ENCODE data around the gene LTBP1. TPM values are rescaled to one million over a fixed set of nuclear protein-coding genes. Genes with fewer than 3 reads are reported as not detected.

LTBP1 gene
- total and polyA plus RNA-seq, 2 experiments from 2014 or later, result 15.7 to 49.8 TPM

DNA sequence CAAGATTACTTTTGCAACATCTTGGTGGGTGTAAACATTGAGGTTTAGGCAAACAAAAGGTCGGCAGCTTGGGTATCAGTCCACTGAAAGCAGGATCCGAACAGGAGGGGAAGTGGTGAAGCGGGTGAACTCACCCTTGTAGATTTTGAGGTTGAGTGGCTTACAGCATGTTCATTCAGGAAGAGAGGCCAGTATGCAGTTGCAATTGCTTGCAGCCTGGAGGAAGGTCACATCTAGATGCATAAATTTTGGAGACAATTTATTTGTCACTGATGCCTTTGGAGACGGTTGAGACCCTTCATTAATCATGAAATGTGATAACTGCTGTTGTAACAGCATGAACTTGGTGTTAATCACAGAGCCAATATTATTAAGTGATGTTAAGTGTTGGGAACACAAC lies 131.1 kb downstream of the LTBP1 start:
- Histone ChIP-seq H3K4me2 (no peak overlapping the region), H3K4me1 (ENCODE audit: insufficient read depth) (no peaks in the 10 kb centered on the region), H3F3A (replicated peaks; ENCODE audit: low read depth) (no peaks in the 10 kb centered on the region), H4K20me1 (replicated peaks; ENCODE audit: insufficient read depth) (no peaks in the 10 kb centered on the region; the same call in 1 of the 2 replicates), H3K4me3 (no peak overlapping the region), H3K9me2 (ENCODE audit: insufficient read depth) (0 out of 2 replicates have a peak, but pooled peaks cover under 1% of the 10 kb centered on the region), H3K79me2 (replicated peaks; ENCODE audit: insufficient read depth) (no peaks in the 10 kb centered on the region), H3K36me3 (ENCODE audit: insufficient read depth) (no peaks in the 10 kb centered on the region; the same call in 1 of the 2 replicates), H2AFZ (no peak overlapping the region), H3K27ac (ENCODE audit: low read depth) (no peak overlapping the region), H3K27me3 (ENCODE audit: insufficient read depth) (peaks cover 4% of the 10 kb centered on the region; the same call in 1 of the 2 replicates)
- TF ChIP-seq JUNB (IDR thresholded peaks at IDR 0.05; ENCODE audit: unreplicated experiment), result no peak
- no peak for TF ChIP-seq STAT1 (IDR thresholded peaks at IDR 0.05; ENCODE audit: unreplicated experiment)
- Mint-ChIP-seq H3K27me3 (ENCODE audit: insufficient read depth, low read depth, poor library complexity) (no peaks in the 10 kb centered on the region), H3K4me1 (no peaks in the 10 kb centered on the region), H3K36me3 (ENCODE audit: low read depth) (no peaks in the 10 kb centered on the region), H3K9me3 (no peaks in the 10 kb centered on the region; the same call in 2 of the 3 replicates), H3K4me3 (no peak overlapping the region), H3K27ac (no peak overlapping the region)
- ATAC-seq, result no peak
- DNase-seq (ENCODE audit: low spot score), result no peak

DNA sequence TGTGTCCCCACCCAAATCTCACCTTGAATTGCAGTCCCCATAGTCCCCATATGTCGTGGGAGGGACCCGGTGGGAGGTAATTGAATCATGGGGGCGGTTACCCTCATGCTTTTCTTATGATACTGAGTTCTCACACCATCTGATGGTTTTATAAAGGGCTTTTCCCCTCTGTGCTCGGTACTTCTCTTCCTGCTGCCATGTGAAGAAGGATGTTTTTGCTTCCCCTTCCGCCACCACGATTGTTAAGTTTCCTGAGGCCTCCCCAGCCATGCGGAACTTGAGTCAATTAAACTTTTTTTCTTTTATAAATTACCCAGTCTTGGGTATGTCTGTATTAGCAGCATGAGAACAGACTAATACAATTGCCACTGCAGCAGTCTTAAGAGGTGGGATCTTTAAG lies 134.9 kb downstream of the LTBP1 start:
- Histone ChIP-seq H3K27me3 (ENCODE audit: insufficient read depth) (peaks cover 21% of the 10 kb centered on the region), H3K79me2 (replicated peaks; ENCODE audit: insufficient read depth) (no peaks in the 10 kb centered on the region), H3F3A (replicated peaks; ENCODE audit: low read depth) (no peaks in the 10 kb centered on the region), H2AFZ (no peak overlapping the region), H3K27ac (ENCODE audit: low read depth) (no peak overlapping the region), H3K9me2 (ENCODE audit: insufficient read depth) (0 out of 2 replicates have a peak, but pooled peaks cover 5% of the 10 kb centered on the region), H3K4me2 (no peak overlapping the region), H3K36me3 (ENCODE audit: insufficient read depth) (no peaks in the 10 kb centered on the region; the same call in 1 of the 2 replicates), H3K4me3 (no peak overlapping the region), H3K4me1 (ENCODE audit: insufficient read depth) (peaks cover 10% of the 10 kb centered on the region; the same call in 1 of the 2 replicates), H4K20me1 (replicated peaks; ENCODE audit: insufficient read depth) (no peaks in the 10 kb centered on the region; the same call in 1 of the 2 replicates)
- no peak for ATAC-seq
- Mint-ChIP-seq H3K9me3 (no peaks in the 10 kb centered on the region; the same call in 2 of the 3 replicates), H3K4me1 (peaks cover 12% of the 10 kb centered on the region), H3K36me3 (ENCODE audit: low read depth) (peaks cover 2% of the 10 kb centered on the region; the same call in 1 of the 3 replicates), H3K4me3 (no peak overlapping the region), H3K27ac (no peak overlapping the region), H3K27me3 (ENCODE audit: insufficient read depth, low read depth, poor library complexity) (peaks cover 7% of the 10 kb centered on the region)
- no peak for DNase-seq (ENCODE audit: low spot score)
- TF ChIP-seq, protein P1, sequence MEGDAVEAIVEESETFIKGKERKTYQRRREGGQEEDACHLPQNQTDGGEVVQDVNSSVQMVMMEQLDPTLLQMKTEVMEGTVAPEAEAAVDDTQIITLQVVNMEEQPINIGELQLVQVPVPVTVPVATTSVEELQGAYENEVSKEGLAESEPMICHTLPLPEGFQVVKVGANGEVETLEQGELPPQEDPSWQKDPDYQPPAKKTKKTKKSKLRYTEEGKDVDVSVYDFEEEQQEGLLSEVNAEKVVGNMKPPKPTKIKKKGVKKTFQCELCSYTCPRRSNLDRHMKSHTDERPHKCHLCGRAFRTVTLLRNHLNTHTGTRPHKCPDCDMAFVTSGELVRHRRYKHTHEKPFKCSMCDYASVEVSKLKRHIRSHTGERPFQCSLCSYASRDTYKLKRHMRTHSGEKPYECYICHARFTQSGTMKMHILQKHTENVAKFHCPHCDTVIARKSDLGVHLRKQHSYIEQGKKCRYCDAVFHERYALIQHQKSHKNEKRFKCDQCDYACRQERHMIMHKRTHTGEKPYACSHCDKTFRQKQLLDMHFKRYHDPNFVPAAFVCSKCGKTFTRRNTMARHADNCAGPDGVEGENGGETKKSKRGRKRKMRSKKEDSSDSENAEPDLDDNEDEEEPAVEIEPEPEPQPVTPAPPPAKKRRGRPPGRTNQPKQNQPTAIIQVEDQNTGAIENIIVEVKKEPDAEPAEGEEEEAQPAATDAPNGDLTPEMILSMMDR (conservative IDR thresholded peaks at IDR 0.05; ENCODE audit: low read depth in 2 of 2), result no peak
- TF ChIP-seq JUNB (IDR thresholded peaks at IDR 0.05; ENCODE audit: unreplicated experiment) (no peak), EZH2phosphoT487 (IDR thresholded peaks at IDR 0.05; ENCODE audit: unreplicated experiment) (no peak), NANOG (IDR thresholded peaks at IDR 0.05; ENCODE audit: borderline replicate concordance) (no peak), ZNF331 (CRISPR knock-in tag; IDR thresholded peaks at IDR 0.05; ENCODE audit: low read depth) (no peak), ZNF114 (CRISPR knock-in tag; IDR thresholded peaks at IDR 0.05) (no peak), CREB1 (CRISPR knock-in tag; IDR thresholded peaks at IDR 0.05; ENCODE audit: low read depth) (no peak), POLR2AphosphoS5 (IDR thresholded peaks at IDR 0.05; ENCODE audit: low read depth) (no peak), STAT1 (IDR thresholded peaks at IDR 0.05; ENCODE audit: unreplicated experiment) (no peak), EZH2 (IDR thresholded peaks at IDR 0.05; ENCODE audit: low read depth, unreplicated experiment) (no peak)
- TF ChIP-seq, protein P2, sequence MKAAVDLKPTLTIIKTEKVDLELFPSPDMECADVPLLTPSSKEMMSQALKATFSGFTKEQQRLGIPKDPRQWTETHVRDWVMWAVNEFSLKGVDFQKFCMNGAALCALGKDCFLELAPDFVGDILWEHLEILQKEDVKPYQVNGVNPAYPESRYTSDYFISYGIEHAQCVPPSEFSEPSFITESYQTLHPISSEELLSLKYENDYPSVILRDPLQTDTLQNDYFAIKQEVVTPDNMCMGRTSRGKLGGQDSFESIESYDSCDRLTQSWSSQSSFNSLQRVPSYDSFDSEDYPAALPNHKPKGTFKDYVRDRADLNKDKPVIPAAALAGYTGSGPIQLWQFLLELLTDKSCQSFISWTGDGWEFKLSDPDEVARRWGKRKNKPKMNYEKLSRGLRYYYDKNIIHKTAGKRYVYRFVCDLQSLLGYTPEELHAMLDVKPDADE (IDR thresholded peaks at IDR 0.05), result no peak
- TF ChIP-seq, protein P3, sequence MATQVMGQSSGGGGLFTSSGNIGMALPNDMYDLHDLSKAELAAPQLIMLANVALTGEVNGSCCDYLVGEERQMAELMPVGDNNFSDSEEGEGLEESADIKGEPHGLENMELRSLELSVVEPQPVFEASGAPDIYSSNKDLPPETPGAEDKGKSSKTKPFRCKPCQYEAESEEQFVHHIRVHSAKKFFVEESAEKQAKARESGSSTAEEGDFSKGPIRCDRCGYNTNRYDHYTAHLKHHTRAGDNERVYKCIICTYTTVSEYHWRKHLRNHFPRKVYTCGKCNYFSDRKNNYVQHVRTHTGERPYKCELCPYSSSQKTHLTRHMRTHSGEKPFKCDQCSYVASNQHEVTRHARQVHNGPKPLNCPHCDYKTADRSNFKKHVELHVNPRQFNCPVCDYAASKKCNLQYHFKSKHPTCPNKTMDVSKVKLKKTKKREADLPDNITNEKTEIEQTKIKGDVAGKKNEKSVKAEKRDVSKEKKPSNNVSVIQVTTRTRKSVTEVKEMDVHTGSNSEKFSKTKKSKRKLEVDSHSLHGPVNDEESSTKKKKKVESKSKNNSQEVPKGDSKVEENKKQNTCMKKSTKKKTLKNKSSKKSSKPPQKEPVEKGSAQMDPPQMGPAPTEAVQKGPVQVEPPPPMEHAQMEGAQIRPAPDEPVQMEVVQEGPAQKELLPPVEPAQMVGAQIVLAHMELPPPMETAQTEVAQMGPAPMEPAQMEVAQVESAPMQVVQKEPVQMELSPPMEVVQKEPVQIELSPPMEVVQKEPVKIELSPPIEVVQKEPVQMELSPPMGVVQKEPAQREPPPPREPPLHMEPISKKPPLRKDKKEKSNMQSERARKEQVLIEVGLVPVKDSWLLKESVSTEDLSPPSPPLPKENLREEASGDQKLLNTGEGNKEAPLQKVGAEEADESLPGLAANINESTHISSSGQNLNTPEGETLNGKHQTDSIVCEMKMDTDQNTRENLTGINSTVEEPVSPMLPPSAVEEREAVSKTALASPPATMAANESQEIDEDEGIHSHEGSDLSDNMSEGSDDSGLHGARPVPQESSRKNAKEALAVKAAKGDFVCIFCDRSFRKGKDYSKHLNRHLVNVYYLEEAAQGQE (IDR thresholded peaks at IDR 0.05; ENCODE audit: unreplicated experiment), result no peak

Measured in GM23338 (cell line).